K562 (cell line): ENCODE data around the gene FBXL3. TPM values are rescaled to one million over a fixed set of nuclear protein-coding genes. Genes with fewer than 3 reads are reported as not detected.

Experiments
- ATAC-seq: fragments of 200-7000 bp; cut with Tn5 transposase; 3 replicates; pipeline ENCODE4 v1.9.1; 2020; ENCODE audit warnings: moderate library complexity
- BruUV-seq: library from RNA; stranded (reverse); fragments of 400-500 nt; replicated peaks from 2 replicates; lab custom pipeline; 2021; lab: Mats Ljungman, UMichigan
- CTCF ChIA-PET: fragments of 300-600 bp; formaldehyde crosslinking; extraction: SDS; loops from one replicate; lab custom pipeline; 2021; ENCODE audit warnings: low intra/inter-chr PET ratio; lab: Yijun Ruan, JAX
- POLR2A ChIA-PET: fragments of 300-600, 350-650 bp; sonication (Branson Sonifier 250); formaldehyde crosslinking; extraction: SDS; loops from one replicate; lab custom pipeline; 2021; ENCODE audit warnings: antibody characterized with exemption, inconsistent platforms; lab: Yijun Ruan, JAX
- DNase-seq, 4 experiments: peaks; one replicate each; pipeline versions ENCODE4 v3.0.0 to v3.0.0-alpha.2; 2011 to 2018; ENCODE audit warnings: low spot score in 3 of 4, mixed read lengths in 3 of 4; ENCODE audit errors: extremely low read depth in 1 of 4
- FAIRE-seq: peaks from 2 replicates; lab custom pipeline; 2011; peaks lifted over from hg19 to GRCh38; lab: Jason Lieb, UNC
- H2AFZ ChIP-seq: 2 replicates; pipeline ENCODE4 v1.6.0; 2011; ENCODE audit warnings: low read depth, low read length, control low read depth, inconsistent platforms
- H3K27ac ChIP-seq: fragments of 200-600 bp; 3 replicates; pipeline ENCODE4 v1.8.0; 2011; ENCODE audit warnings: low read depth, mild to moderate bottlenecking, control low read depth, inconsistent platforms, low read length, moderate library complexity, mixed read lengths; ENCODE audit errors: extremely low read depth
- H3K27me3 ChIP-seq, 2 experiments: fragments of 300-600 bp in 1 of 2; 2 replicates in 1 of 2; 3 replicates in 1 of 2; pipeline versions ENCODE4 v1.6.0 to v1.8.0; 2011; ENCODE audit warnings: inconsistent platforms in 2 of 2, low read length in 2 of 2, mild to moderate bottlenecking in 1 of 2, mixed read lengths in 1 of 2, moderate library complexity in 1 of 2; ENCODE audit not compliant: control insufficient read depth in 2 of 2, insufficient read depth in 2 of 2
- H3K36me3 ChIP-seq: fragments of 300-600 bp; 3 replicates; pipeline ENCODE4 v1.8.0; 2011; ENCODE audit warnings: mild to moderate bottlenecking, low read length, inconsistent platforms; ENCODE audit not compliant: control insufficient read depth, insufficient read depth
- H3K4me1 ChIP-seq, 2 experiments: fragments of 200-600 bp in 1 of 2; replicated peaks in 1 of 2; 2 replicates in 1 of 2; 3 replicates in 1 of 2; pipeline versions ENCODE4 v1.5.1 to v1.8.0; 2011; ENCODE audit warnings: inconsistent platforms in 2 of 2, low read length in 2 of 2, mild to moderate bottlenecking in 1 of 2, mixed read lengths in 1 of 2, moderate library complexity in 1 of 2; ENCODE audit not compliant: control insufficient read depth in 2 of 2, insufficient read depth in 2 of 2
- H3K4me2 ChIP-seq: 2 replicates; pipeline ENCODE4 v1.6.1; 2011; ENCODE audit warnings: low read length, control low read depth, inconsistent platforms, mixed read lengths; ENCODE audit not compliant: insufficient read depth
- H3K4me3 ChIP-seq: fragments of 200-600 bp; sonication (generic), shearing (Covaris generic); 2 replicates; pipeline ENCODE4 v1.5.1; 2016; ENCODE audit warnings: control low read depth, inconsistent platforms
- H3K79me2 ChIP-seq: fragments of 200-600 bp; 3 replicates; pipeline ENCODE4 v1.8.0; 2011; ENCODE audit warnings: low read length, inconsistent platforms; ENCODE audit not compliant: control insufficient read depth, insufficient read depth
- H3K9ac ChIP-seq, 2 experiments: 2 replicates each; pipeline versions ENCODE4 v1.6.0 to v1.6.1; 2011; ENCODE audit warnings: low read depth in 2 of 2, low read length in 2 of 2, control low read depth in 1 of 2, inconsistent platforms in 1 of 2, mild to moderate bottlenecking in 1 of 2, mixed read lengths in 1 of 2; ENCODE audit not compliant: insufficient read depth in 1 of 2
- H3K9me1 ChIP-seq: one replicate; pipeline ENCODE4 v1.6.0; 2011; ENCODE audit warnings: inconsistent platforms, mild to moderate bottlenecking, low read length, moderate library complexity; ENCODE audit not compliant: control insufficient read depth, insufficient read depth
- H3K9me3 ChIP-seq: replicated peaks from 2 replicates; pipeline ENCODE4 v1.5.1; 2011; ENCODE audit warnings: low read depth, low read length, inconsistent platforms; ENCODE audit not compliant: control insufficient read depth, insufficient read depth
- H4K20me1 ChIP-seq: replicated peaks from 2 replicates; pipeline ENCODE4 v1.6.1; 2011; ENCODE audit warnings: low read length, inconsistent platforms, mixed read lengths; ENCODE audit not compliant: control insufficient read depth, insufficient read depth
- BDP1 ChIP-seq: IDR thresholded peaks from 3 replicates; pipeline ENCODE4 v1.6.1; 2011; ENCODE audit not compliant: insufficient read length, insufficient read depth
- GTF2A2 ChIP-seq: IDR thresholded peaks from 2 replicates; pipeline ENCODE4 v1.6.1; 2016; ENCODE audit warnings: mild to moderate bottlenecking, missing genetic modification characterization, missing compliant biosample characterization
- HMG20B ChIP-seq: fragments of 250-450 bp; sonication (Bioruptor Pico); IDR thresholded peaks from 2 replicates; pipeline ENCODE4 v1.5.0; 2021; ENCODE audit warnings: mild to moderate bottlenecking
- IRF2 ChIP-seq: sonication (generic); formaldehyde crosslinking; IDR thresholded peaks from 2 replicates; pipeline ENCODE4 v1.8.1; 2022; ENCODE audit warnings: mild to moderate bottlenecking, missing genetic modification reagents
- KHSRP ChIP-seq: fragments of 450-650 bp; IDR thresholded peaks from 2 replicates; pipeline ENCODE4 v1.6.1; 2017
- NCOA6 ChIP-seq: fragments of 450-650 bp; IDR thresholded peaks from 2 replicates; pipeline ENCODE4 v1.6.1; 2017; ENCODE audit warnings: mild to moderate bottlenecking
- NFE2 ChIP-seq: IDR thresholded peaks from 2 replicates; pipeline ENCODE4 v1.6.1; 2014; ENCODE audit warnings: antibody characterized with exemption, low read depth
- NFIX ChIP-seq: fragments of 250-450 bp; sonication (Bioruptor Pico); IDR thresholded peaks from 2 replicates; pipeline ENCODE4 v1.4.0; 2020; ENCODE audit warnings: low read depth, mild to moderate bottlenecking, moderate library complexity
- SMARCA5 ChIP-seq: fragments of 450-650 bp; IDR thresholded peaks from 2 replicates; pipeline ENCODE4 v1.6.1; 2016
- SNRNP70 ChIP-seq: fragments of 200-400 bp; formaldehyde crosslinking; optimal IDR thresholded peaks from 2 replicates; pipeline ENCODE3; 2017; ENCODE audit warnings: low read depth, low read length
- ZNF212 ChIP-seq: fragments of 450-650 bp; formaldehyde crosslinking; IDR thresholded peaks from 2 replicates; pipeline ENCODE4 v1.4.0; 2020; ENCODE audit warnings: mild to moderate bottlenecking
- ZNF224 ChIP-seq: sonication (generic); formaldehyde crosslinking; IDR thresholded peaks from 2 replicates; pipeline ENCODE4 v1.8.0; 2022; ENCODE audit warnings: mild to moderate bottlenecking, missing genetic modification reagents
- ZNF23 ChIP-seq: fragments of 250-450 bp; sonication (Bioruptor Pico); IDR thresholded peaks from 2 replicates; pipeline ENCODE4 v1.4.0; 2020; ENCODE audit warnings: mild to moderate bottlenecking
- ZNF551 ChIP-seq: fragments of 250-450 bp; sonication (Bioruptor Pico); IDR thresholded peaks from 2 replicates; pipeline ENCODE4 v1.5.0; 2021; ENCODE audit warnings: mild to moderate bottlenecking, moderate library complexity
- ZNF79 ChIP-seq: fragments of 250-450 bp; sonication (Bioruptor Pico); IDR thresholded peaks from 2 replicates; pipeline ENCODE4 v1.4.0; 2020; ENCODE audit warnings: low read depth, mild to moderate bottlenecking, moderate library complexity
- WGBS: fragments of 100-300 bp; shearing (Covaris generic); methylation state at CpG from one replicate; pipeline ENCODE4 v1.1.6; 2016; ENCODE audit warnings: low coverage, mixed read lengths; ENCODE audit not compliant: insufficient coverage; ENCODE audit errors: missing lambda C conversion rate; 5-methylcytosine and 5-hydroxymethylcytosine counted together
- in situ Hi-C: fragments of 300-500 bp; cut with MboI; formaldehyde crosslinking; loops from 4 replicates; pipeline ENCODE4 v1.15.0; 2018; ENCODE audit warnings: inconsistent platforms, mixed read lengths
- intact Hi-C: fragments of 100-400 bp; cut with micrococcal nuclease; formaldehyde crosslinking; loops from 2 replicates; pipeline ENCODE4 v1.14.2; 2022
- polyA plus RNA-seq, 8 experiments: library from polyadenylated mRNA; depleted of rRNA in 4 of 8; stranded (reverse) in 5 of 8; unstranded in 3 of 8; fragments of >200 nt; fragmentation: Nextera tagmentation in 2 of 8; fragmentation: Illumina TruSeq in 1 of 8; extraction: Ambion mirVana in 2 of 8; extraction: Trizol in 1 of 8; gene quantifications; 2 replicates each; pipeline versions ENCODE4 v1.2.1 to v1.2.3, GENCODE V29; 2011 to 2014; ENCODE audit warnings: inconsistent platforms in 1 of 8, missing spikeins in 1 of 8
- total RNA-seq, 7 experiments: library from RNA; depleted of rRNA in 6 of 7; stranded (reverse); fragments of >200 nt in 6 of 7; fragmentation: Illumina TruSeq in 2 of 7; extraction: Trizol in 2 of 7; gene quantifications; 2 replicates each; pipeline versions ENCODE4 v1.2.1 to v1.2.3, GENCODE V29; 2011 to 2021; ENCODE audit warnings: low replicate concordance in 1 of 7
- TF ChIP-seq, protein P1 (sequence below), 2 experiments: fragments of 450-650 bp; conservative IDR thresholded peaks; 2 replicates each; pipeline ENCODE4 v1.6.1; 2017; ENCODE audit warnings: mild to moderate bottlenecking in 2 of 2, moderate library complexity in 2 of 2
- TF ChIP-seq, protein P2 (sequence below): fragments of 450-650 bp; IDR thresholded peaks from 2 replicates; pipeline ENCODE4 v1.7.0; 2016; ENCODE audit warnings: borderline replicate concordance
- TF ChIP-seq, protein P3 (sequence below): fragments of 450-650 bp; IDR thresholded peaks from 2 replicates; pipeline ENCODE4 v1.6.1; 2017; ENCODE audit warnings: antibody characterized with exemption
- TF ChIP-seq, protein P4 (sequence below): fragments of 250-450 bp; sonication (Bioruptor Pico); IDR thresholded peaks from 2 replicates; pipeline ENCODE4 v1.5.0; 2020; ENCODE audit warnings: mild to moderate bottlenecking, borderline replicate concordance

FBXL3 gene
- total and polyA plus RNA-seq, 9 of the 15 experiments (the other 6 are each of a cell fraction or from before 2014, with no cell fraction given): 3.8 to 16.4 (median 12.6) TPM

DNA sequence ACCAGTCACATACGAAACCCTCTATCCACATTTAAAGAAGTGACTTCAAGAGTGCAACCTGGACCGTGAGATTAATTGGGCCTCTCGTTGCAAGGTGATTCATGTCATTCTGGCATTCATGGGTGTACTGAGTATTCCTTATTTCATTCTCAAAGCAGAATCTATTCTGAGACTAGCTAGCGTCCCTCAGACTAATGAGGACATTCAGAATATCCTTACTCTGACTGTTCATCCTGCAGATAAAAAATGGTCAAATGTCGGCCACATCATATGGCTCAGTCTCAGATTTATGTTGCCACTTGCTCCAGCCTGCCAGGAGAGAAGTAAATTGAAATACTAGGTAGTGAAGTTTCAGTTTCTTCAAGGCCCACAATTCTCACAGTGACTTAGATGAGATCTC, 71.3 kb downstream of the FBXL3 start:
- no peaks in the 10 kb centered on the region for H3K9me1 ChIP-seq
- no peak overlapping the region for H2AFZ ChIP-seq
- ChIA-PET POLR2A (no interaction called here), CTCF (no interaction called here)
- BruUV-seq: no TSS peak
- no peak overlapping the region for H3K4me3 ChIP-seq
- H3K27ac ChIP-seq: no peak overlapping the region
- intact Hi-C loops: no loop called here
- H4K20me1 ChIP-seq: no peaks in the 10 kb centered on the region
- no peaks in the 10 kb centered on the region for H3K9me3 ChIP-seq
- no peaks in the 10 kb centered on the region; a peak in 2 of 5 replicates for H3K27me3 ChIP-seq
- no peaks in the 10 kb centered on the region for H3K4me1 ChIP-seq
- H3K79me2 ChIP-seq: no peaks in the 10 kb centered on the region
- in situ Hi-C loops: no loop called here
- no peak for FAIRE-seq
- no peak overlapping the region for H3K9ac ChIP-seq
- no peak overlapping the region for H3K4me2 ChIP-seq
- ATAC-seq: no peak
- 2% methylated on average over 5 of the region's 5 CpGs for WGBS
- no peak for DNase-seq
- H3K36me3 ChIP-seq: no peaks in the 10 kb centered on the region
- TF ChIP-seq IRF2: no peak
- TF ChIP-seq, protein P1, sequence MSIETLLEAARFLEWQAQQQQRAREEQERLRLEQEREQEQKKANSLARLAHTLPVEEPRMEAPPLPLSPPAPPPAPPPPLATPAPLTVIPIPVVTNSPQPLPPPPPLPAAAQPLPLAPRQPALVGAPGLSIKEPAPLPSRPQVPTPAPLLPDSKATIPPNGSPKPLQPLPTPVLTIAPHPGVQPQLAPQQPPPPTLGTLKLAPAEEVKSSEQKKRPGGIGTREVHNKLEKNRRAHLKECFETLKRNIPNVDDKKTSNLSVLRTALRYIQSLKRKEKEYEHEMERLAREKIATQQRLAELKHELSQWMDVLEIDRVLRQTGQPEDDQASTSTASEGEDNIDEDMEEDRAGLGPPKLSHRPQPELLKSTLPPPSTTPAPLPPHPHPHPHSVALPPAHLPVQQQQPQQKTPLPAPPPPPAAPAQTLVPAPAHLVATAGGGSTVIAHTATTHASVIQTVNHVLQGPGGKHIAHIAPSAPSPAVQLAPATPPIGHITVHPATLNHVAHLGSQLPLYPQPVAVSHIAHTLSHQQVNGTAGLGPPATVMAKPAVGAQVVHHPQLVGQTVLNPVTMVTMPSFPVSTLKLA (conservative IDR thresholded peaks at IDR 0.05): no peak
- TF ChIP-seq ZNF23 (CRISPR knock-in tag): no peak
- TF ChIP-seq NFIX: no peak
- no peak for TF ChIP-seq ZNF551 (CRISPR knock-in tag)
- no peak for TF ChIP-seq ZNF224 (CRISPR knock-in tag)
- TF ChIP-seq NCOA6: no peak
- no peak for TF ChIP-seq GTF2A2 (tag)
- no peak for TF ChIP-seq ZNF212 (CRISPR knock-in tag)
- TF ChIP-seq, protein P2, sequence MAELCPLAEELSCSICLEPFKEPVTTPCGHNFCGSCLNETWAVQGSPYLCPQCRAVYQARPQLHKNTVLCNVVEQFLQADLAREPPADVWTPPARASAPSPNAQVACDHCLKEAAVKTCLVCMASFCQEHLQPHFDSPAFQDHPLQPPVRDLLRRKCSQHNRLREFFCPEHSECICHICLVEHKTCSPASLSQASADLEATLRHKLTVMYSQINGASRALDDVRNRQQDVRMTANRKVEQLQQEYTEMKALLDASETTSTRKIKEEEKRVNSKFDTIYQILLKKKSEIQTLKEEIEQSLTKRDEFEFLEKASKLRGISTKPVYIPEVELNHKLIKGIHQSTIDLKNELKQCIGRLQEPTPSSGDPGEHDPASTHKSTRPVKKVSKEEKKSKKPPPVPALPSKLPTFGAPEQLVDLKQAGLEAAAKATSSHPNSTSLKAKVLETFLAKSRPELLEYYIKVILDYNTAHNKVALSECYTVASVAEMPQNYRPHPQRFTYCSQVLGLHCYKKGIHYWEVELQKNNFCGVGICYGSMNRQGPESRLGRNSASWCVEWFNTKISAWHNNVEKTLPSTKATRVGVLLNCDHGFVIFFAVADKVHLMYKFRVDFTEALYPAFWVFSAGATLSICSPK: no peak
- TF ChIP-seq HMG20B: no peak
- TF ChIP-seq ZNF79: no peak
- no peak for TF ChIP-seq KHSRP
- TF ChIP-seq, protein P3, sequence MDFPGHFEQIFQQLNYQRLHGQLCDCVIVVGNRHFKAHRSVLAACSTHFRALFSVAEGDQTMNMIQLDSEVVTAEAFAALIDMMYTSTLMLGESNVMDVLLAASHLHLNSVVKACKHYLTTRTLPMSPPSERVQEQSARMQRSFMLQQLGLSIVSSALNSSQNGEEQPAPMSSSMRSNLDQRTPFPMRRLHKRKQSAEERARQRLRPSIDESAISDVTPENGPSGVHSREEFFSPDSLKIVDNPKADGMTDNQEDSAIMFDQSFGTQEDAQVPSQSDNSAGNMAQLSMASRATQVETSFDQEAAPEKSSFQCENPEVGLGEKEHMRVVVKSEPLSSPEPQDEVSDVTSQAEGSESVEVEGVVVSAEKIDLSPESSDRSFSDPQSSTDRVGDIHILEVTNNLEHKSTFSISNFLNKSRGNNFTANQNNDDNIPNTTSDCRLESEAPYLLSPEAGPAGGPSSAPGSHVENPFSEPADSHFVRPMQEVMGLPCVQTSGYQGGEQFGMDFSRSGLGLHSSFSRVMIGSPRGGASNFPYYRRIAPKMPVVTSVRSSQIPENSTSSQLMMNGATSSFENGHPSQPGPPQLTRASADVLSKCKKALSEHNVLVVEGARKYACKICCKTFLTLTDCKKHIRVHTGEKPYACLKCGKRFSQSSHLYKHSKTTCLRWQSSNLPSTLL: no peak
- TF ChIP-seq NFE2: no peak
- no peak for TF ChIP-seq SMARCA5
- TF ChIP-seq BDP1: no peak
- TF ChIP-seq, protein P4, sequence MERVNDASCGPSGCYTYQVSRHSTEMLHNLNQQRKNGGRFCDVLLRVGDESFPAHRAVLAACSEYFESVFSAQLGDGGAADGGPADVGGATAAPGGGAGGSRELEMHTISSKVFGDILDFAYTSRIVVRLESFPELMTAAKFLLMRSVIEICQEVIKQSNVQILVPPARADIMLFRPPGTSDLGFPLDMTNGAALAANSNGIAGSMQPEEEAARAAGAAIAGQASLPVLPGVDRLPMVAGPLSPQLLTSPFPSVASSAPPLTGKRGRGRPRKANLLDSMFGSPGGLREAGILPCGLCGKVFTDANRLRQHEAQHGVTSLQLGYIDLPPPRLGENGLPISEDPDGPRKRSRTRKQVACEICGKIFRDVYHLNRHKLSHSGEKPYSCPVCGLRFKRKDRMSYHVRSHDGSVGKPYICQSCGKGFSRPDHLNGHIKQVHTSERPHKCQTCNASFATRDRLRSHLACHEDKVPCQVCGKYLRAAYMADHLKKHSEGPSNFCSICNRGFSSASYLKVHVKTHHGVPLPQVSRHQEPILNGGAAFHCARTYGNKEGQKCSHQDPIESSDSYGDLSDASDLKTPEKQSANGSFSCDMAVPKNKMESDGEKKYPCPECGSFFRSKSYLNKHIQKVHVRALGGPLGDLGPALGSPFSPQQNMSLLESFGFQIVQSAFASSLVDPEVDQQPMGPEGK (CRISPR knock-in tag): no peak
- no peak for TF ChIP-seq SNRNP70
